ENCODE results near the gene IQCF5.

- TF ChIP-seq CTCF (IDR thresholded peaks at IDR 0.05; ENCODE audit: insufficient read depth, low read depth, low read length) = no peak
- no peak for TF ChIP-seq EZH2 (IDR thresholded peaks at IDR 0.05; ENCODE audit: insufficient read depth, low read length)
These were observed 12.5 kb downstream of the IQCF5 start for GRCh38 chr3:51862886-51863285.
